Astrocyte of the spinal cord (primary cell): ENCODE results near the gene GARNL3.
A peak's percentile ranks its signal among the peaks of the same experiment; 100 is the strongest.

Experiments used
- DNase-seq: peaks from one replicate; pipeline ENCODE4 v3.0.0; 2011; ENCODE audit warnings: low read depth, low spot score
- H3K4me3 ChIP-seq: 2 replicates; pipeline ENCODE4 v1.5.1; 2011; ENCODE audit warnings: low read depth, mild to moderate bottlenecking, low read length, moderate library complexity
- CTCF ChIP-seq: IDR thresholded peaks from 2 replicates; pipeline ENCODE4 v1.5.1; 2012; ENCODE audit warnings: low read depth, mild to moderate bottlenecking, low read length, inconsistent platforms
- in situ Hi-C: cut with HindIII; loops from 2 replicates; pipeline ENCODE4 v1.10.0; 2017; ENCODE audit warnings: low sequenced_read_pairs

The GARNL3 gene

GRCh38 chr9:127395497-127396252 lies 131.1 kb downstream of the GARNL3 start:
- TF ChIP-seq CTCF: no peak
- DNase-seq: no peak
- in situ Hi-C loops: no loop called here
- no peak overlapping the region for H3K4me3 ChIP-seq

- in situ Hi-C loops: no loop called here
- DNase-seq: no peak
- no peak for TF ChIP-seq CTCF
- peak overlapping the region; percentile 43 for H3K4me3 ChIP-seq
Measured at GRCh38 chr9:127396253-127396807, 131.8 kb downstream of the GARNL3 start.

GRCh38 chr9:127396808-127397645 lies 132.5 kb downstream of the GARNL3 start, which contains the start of gene SLC2A8:
Gene SLC2A8, plus strand, starts transcription at chr9:127397169. Its CDS starts 62 bp downstream, at chr9:127397231.
- peak; percentile 6 for TF ChIP-seq CTCF
- DNase-seq: peak; percentile 100
- H3K4me3 ChIP-seq: peak within 1 kb of the TSS; percentile 57
- in situ Hi-C loops: no loop called here

GRCh38 chr9:127397646-127398274 lies 133.2 kb downstream of the GARNL3 start:
- in situ Hi-C loops: no loop called here
- TF ChIP-seq CTCF: peak; percentile 65
- DNase-seq: peak; percentile 37
- H3K4me3 ChIP-seq: peak overlapping the region; percentile 57

GRCh38 chr9:127398275-127398647 lies 133.7 kb downstream of the GARNL3 start:
- H3K4me3 ChIP-seq: peak overlapping the region; percentile 57
- DNase-seq: no peak
- in situ Hi-C loops: no loop called here
- no peak for TF ChIP-seq CTCF

GRCh38 chr9:127398715-127399400 lies 134.3 kb downstream of the GARNL3 start:
- in situ Hi-C loops: no loop called here
- DNase-seq: no peak
- no peak for TF ChIP-seq CTCF
- no peak overlapping the region for H3K4me3 ChIP-seq
